Lung (tissue), 12 donors: ENCODE measurements around the gene NAXE. TPM values are rescaled to one million over a fixed set of nuclear protein-coding genes. Genes with fewer than 3 reads are reported as not detected.

ENCODE experiments used
- ATAC-seq: fragments of 200-7000 bp; cut with Tn5 transposase; one replicate; pipeline ENCODE4 v1.9.1; 2020; ENCODE audit warnings: moderate number of reproducible peaks; ENCODE audit not compliant: insufficient read depth, low FRiP score
- DNase-seq, 3 donors: peaks; one replicate each; pipeline ENCODE4 v3.0.0-alpha.2; 2013 to 2017
- H3K27ac ChIP-seq, 2 donors: one replicate each; pipeline ENCODE4 v1.5.1; 2013; ENCODE audit warnings: mild to moderate bottlenecking in 2 of 2, moderate library complexity in 2 of 2, control low read depth in 1 of 2, inconsistent platforms in 1 of 2, low read depth in 1 of 2, low read length in 1 of 2
- H3K27me3 ChIP-seq, 3 donors: one replicate each; pipeline ENCODE4 v1.5.1; 2013; ENCODE audit warnings: low read length in 2 of 3; ENCODE audit not compliant: control insufficient read depth in 3 of 3, insufficient read depth in 3 of 3
- H3K36me3 ChIP-seq, 4 donors: one replicate each; pipeline ENCODE4 v1.5.1; 2013; ENCODE audit warnings: low read length in 4 of 4, mild to moderate bottlenecking in 1 of 4, moderate library complexity in 1 of 4; ENCODE audit not compliant: control insufficient read depth in 4 of 4, insufficient read depth in 4 of 4
- H3K4me1 ChIP-seq, 5 donors: one replicate each; pipeline ENCODE4 v1.5.1; 2013; ENCODE audit warnings: low read length in 5 of 5, mild to moderate bottlenecking in 2 of 5, moderate library complexity in 1 of 5; ENCODE audit not compliant: control insufficient read depth in 5 of 5, insufficient read depth in 5 of 5
- H3K4me3 ChIP-seq: one replicate; pipeline ENCODE4 v1.5.1; 2013; ENCODE audit warnings: mild to moderate bottlenecking, control low read depth, moderate library complexity
- H3K9ac ChIP-seq, 2 donors: one replicate each; pipeline ENCODE4 v1.5.1; 2013; ENCODE audit warnings: low read length in 2 of 2, control low read depth in 1 of 2; ENCODE audit not compliant: insufficient read depth in 1 of 2
- H3K9me3 ChIP-seq, 4 donors: one replicate each; pipeline ENCODE4 v1.5.1; 2013; ENCODE audit warnings: low read length in 3 of 4, mild to moderate bottlenecking in 1 of 4, moderate library complexity in 1 of 4; ENCODE audit not compliant: control insufficient read depth in 4 of 4, insufficient read depth in 3 of 4
- CTCF ChIP-seq: IDR thresholded peaks from 2 replicates; pipeline ENCODE4 v1.5.1; 2012; ENCODE audit warnings: mild to moderate bottlenecking; ENCODE audit errors: control extremely low read depth, extremely low read depth
- WGBS, 2 donors: extraction: QIAGEN DNeasy Blood & Tissue Kit; methylation state at CpG; one replicate each; pipeline ENCODE4 v1.1.7; 2013; 5-methylcytosine and 5-hydroxymethylcytosine counted together
- polyA plus RNA-seq, 2 donors: library from polyadenylated mRNA; stranded (reverse); fragments of 200-250 nt; gene quantifications; one replicate each; pipeline ENCODE4 v1.2.1, GENCODE V29; 2013
- total RNA-seq, 2 donors: library from RNA; depleted of rRNA in 1 of 2; stranded (reverse); fragments of >200 nt in 1 of 2; gene quantifications; one replicate each; pipeline ENCODE4 v1.2.1, GENCODE V29; 2014 to 2021
- donor health status: control.
- donor health status: control.
- donor health status: Bipolar disorder and iron deficiency.
- donor health status: healthy.
- donor health status: DM: yes; HTN: yes; CAD: no.

The NAXE gene
- total and polyA plus RNA-seq, 4 donors = 38.1 to 95.8 (median 78.8) TPM

- no peaks in the 10 kb centered on the region for H3K9me3 ChIP-seq
- H3K27ac ChIP-seq = no peak overlapping the region
- DNase-seq (peak in 2 of 3 donors; percentile 57 to 64), ATAC-seq (no peak)
- H3K4me1 ChIP-seq = peaks cover 0 to 18% (median 6%) of the 10 kb centered on the region in 5 donors
- H3K9ac ChIP-seq = peak overlapping the region in 1 of 2 donors; percentile 34
- no peak for TF ChIP-seq CTCF
- H3K36me3 ChIP-seq = no peaks in the 10 kb centered on the region
- no peak overlapping the region for H3K4me3 ChIP-seq
- H3K27me3 ChIP-seq = no peaks in the 10 kb centered on the region
- WGBS, 2 donors = 11% methylated on average over 4 of the region's 4 CpGs
These were observed 20.2 kb upstream of the NAXE start for GRCh38 chr1:156571261-156571852.

GRCh38 chr1:156571919-156572662 is 19.5 kb upstream of the NAXE start, which contains the start of gene IQGAP3:
IQGAP3 (minus strand) TSS chr1:156572565; CDS start chr1:156572529, 36 bp downstream.
- 1 to 2% methylated on average over 38 of the region's 38 CpGs for WGBS, 2 donors
- no peak for TF ChIP-seq CTCF
- Histone ChIP-seq H3K4me3 (peak within 1 kb of the TSS; percentile 4), H3K4me1 (peaks cover 0 to 18% (median 6%) of the 10 kb centered on the region in 5 donors), H3K9ac (peak within 1 kb of the TSS; percentile 34 to 60), H3K36me3 (no peaks in the 10 kb centered on the region), H3K27ac (no peak within 1 kb of the TSS), H3K27me3 (no peaks in the 10 kb centered on the region), H3K9me3 (no peaks in the 10 kb centered on the region)
- peak; percentile 95 for ATAC-seq
- peak; percentile 86 to 87 (median 87) for DNase-seq

GRCh38 chr1:156572663-156573018 is 18.9 kb upstream of the NAXE start:
- TF ChIP-seq CTCF = no peak
- WGBS, 2 donors = 38 to 41% methylated on average over 10 of the region's 10 CpGs
- Histone ChIP-seq H3K4me1 (peaks cover 0 to 18% (median 6%) of the 10 kb centered on the region in 5 donors), H3K27ac (no peak overlapping the region), H3K4me3 (no peak overlapping the region), H3K27me3 (no peaks in the 10 kb centered on the region), H3K36me3 (no peaks in the 10 kb centered on the region), H3K9me3 (no peaks in the 10 kb centered on the region), H3K9ac (no peak overlapping the region)
- ATAC-seq (no peak), DNase-seq (no peak)
